Pulmonary artery endothelial cell (primary cell): ENCODE results near the gene MED14. TPM values are rescaled to one million over a fixed set of nuclear protein-coding genes. Genes with fewer than 3 reads are reported as not detected.
"Not testable (repeated sequence)": the region's sequence is repeated elsewhere in the genome, so short reads cannot be mapped to it uniquely, and the experiment has no call there.

Experiments used
- DNase-seq: peaks from one replicate; pipeline ENCODE4 v3.0.0-alpha.2; 2011; ENCODE audit warnings: low read depth, low spot score
- total RNA-seq: library from RNA; depleted of rRNA; stranded (reverse); fragments of >200 nt; gene quantifications from 2 replicates; pipeline ENCODE4 v1.2.3, GENCODE V29; 2014

The MED14 gene
- total RNA-seq: 14.6 and 16.6 TPM in 2 replicates

DNA sequence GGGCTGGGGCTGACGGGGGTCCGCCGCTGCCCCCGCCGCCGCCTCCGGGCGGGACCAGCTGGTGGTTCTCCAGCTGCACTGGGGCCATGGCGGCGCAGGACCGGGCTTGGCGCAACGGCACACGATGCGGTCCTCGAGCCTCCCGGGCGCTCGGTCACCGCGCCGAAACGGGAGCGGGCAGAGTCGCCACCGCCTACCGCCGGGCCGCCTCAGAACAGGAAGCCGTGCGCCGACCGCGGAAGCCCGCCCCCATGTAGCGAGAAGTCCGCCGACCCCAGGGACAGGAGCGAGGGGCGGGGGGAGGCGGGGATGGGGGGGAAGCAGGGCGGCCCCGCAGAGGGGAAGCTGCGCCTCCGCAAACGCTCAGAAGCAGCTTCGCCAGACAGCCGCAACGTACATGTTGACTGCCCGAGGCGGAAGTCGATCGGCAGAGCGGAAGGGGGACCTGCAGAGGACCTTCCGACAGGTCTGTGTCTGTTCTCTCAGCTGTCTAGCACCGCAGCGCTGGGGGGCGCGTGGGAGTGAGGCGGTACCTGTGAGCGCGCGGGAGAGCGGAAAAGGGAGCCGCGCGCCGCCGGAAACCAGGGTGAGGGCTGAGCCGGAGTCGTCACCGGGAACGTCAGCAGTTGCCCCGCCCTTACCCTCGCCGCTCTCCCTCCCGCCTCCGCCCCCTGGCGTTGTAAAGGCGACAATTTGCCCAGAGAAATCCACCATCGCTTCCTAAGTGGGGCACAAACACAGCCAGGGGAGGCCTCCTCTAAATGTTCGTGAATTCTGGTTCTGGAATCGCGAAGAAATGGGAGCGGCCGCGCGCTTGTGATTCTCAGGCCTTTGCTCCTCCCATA is at the start of gene MED14:
MED14 (minus strand) TSS at position 218 of the 845 bp plus-strand sequence; CDS start at position 88, 130 bp downstream.
- peak; percentile 50 for DNase-seq

- DNase-seq: no peak
Measured at GRCh38 chrX:40784516-40785151, 49.3 kb upstream of the MED14 start.

- not testable (repeated sequence) for DNase-seq
Measured at GRCh38 chrX:40782644-40783259, 47.4 kb upstream of the MED14 start.

- no peak for DNase-seq
Measured at GRCh38 chrX:40780951-40781350, 45.6 kb upstream of the MED14 start.

DNA sequence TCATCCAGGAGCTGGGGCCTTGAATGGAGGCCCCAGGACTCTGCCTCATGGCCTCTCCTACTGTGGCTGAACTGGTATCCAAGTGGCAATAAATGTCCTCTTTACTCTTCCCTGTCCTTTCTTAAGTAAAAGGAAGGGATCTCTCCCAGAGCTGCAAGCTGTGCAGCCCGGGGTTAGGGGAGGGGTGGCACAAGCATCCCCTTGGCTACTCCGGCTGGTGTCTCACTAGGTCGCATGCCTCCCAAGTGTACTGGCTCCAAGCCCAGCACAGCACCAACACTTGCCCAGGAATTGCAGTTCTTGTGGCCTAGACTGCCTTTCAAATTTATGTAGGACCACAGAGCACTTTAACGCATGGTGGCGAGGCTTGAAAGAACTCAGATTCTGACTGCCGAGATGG is 44.7 kb upstream of the MED14 start:
- DNase-seq: no peak

DNA sequence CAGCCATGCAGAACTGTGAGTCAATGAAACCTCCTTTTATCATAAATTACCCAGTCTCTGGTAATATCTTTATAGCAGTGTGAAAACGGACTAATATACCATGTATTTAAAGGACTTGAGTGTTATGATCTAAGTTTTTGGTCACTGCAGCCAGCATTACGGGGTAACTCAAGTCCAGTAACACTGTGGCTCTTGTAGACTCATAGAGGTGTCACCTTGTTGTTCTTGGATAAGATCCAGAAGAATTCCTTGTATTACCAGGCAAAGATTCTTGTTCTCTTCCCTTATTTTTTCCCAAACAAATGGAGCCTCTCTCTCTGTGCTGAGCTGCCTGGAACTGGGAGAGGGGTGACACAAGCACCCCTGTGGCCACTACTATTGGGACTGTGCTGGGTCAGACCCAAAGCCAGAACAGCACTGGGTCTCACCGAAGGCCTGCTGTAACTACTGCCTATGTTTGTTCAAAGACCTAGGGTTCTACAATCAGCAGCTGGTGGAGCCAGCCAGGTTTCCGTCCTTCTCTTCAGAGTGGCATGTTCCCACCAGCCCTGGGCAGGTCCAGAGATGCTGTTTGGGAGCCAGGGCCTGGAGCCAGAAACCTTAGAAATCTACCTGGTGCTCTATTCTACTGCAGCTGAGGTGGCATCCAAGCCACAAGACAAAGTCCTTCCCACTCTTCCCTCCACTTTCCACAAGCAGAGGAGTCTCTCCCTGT is 43.7 kb upstream of the MED14 start:
- DNase-seq: no peak

DNA sequence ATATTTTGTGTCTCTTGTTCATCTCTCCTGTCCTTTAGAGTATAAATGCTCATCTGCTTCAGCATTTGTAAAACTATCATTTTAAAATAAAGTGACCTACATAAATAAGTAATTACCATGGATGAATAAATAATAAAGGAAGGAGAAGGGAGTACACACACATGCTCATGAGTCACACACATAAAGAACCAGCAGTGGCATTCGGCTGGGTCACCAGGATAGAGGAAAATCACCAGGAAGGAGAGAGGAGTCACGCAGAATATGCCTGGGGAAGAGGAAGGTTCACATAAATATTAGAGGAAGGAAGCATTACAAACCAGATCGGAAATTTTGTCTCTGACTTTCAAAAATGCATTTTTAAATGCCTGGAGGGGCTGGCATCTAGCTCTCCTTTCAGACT is 38.5 kb upstream of the MED14 start:
- DNase-seq: peak; percentile 52

GRCh38 chrX:40773188-40773587 is 37.8 kb upstream of the MED14 start:
- no peak for DNase-seq

GRCh38 chrX:40772290-40772689 is 36.9 kb upstream of the MED14 start:
- DNase-seq: no peak

- DNase-seq: no peak
Measured at GRCh38 chrX:40761762-40762161, 26.4 kb upstream of the MED14 start.

- DNase-seq: no peak
Measured at GRCh38 chrX:40759374-40759773, 24.0 kb upstream of the MED14 start.

DNA sequence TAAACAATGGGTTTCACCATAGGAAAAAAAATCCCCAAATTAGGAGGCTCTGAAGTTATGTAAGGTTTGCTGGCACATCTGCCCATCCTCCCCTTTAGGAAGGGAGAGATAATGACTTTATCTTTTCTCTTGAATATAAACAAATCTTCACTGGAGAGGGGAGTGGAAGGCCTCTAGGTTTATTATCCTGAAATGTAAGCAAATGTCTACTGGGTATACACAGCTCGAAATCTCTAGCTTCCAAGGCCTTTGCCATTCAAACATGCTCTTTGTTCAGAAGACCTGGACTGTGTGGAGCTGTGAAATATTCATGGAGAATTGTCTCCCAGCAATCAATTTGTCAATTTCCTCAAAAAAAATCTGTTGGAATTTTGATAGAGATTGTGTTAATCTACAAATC is 21.7 kb upstream of the MED14 start:
- DNase-seq: no peak

DNA sequence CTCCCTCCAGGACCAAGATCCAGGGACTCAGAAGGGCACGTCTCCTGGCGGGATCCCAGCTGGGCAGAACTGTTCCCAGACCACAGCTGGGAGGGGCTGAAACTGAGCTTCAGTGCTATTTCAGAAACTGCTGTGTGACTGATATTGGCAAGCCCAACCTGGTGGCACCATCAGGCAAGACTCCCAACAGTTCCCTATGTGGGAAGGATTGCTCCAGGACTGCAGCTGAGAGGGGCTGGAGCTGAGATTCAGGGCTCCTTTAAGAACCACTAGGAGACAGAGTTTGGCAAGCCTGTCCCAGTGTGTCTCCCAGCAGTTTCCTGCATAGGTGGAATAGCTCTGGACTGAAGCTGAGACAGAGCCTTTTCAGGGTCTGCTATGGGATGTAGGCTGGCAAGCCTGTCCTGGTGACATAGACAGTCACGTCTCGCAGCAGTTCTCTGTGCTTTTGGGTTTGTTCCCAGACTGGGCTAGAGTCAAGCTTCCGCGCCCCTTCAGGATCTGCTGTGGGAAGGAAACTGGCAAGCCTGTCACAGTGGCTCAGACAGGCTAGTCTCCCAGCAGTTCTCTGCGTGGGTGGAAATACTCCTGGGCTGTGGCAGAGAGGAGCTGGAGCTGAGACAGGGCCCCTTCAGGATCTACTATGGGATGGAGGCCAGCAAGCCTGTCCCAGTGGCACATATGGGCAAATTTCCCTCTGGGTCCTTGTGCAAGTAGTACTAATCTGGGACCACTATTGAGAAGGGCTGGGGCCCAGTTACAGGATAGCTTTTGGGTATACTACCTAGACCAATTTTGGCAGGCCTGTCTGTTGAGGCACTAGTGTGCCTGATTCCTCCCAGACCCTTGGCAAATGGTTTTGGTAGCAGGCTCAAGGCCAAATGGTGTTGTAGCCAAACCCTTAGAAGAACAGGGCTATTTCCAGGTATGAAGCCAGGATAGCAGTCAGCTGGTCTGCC is 20.2 kb upstream of the MED14 start:
- DNase-seq: no peak

- DNase-seq: no peak
Measured at GRCh38 chrX:40749681-40750494, 14.5 kb upstream of the MED14 start.

DNA sequence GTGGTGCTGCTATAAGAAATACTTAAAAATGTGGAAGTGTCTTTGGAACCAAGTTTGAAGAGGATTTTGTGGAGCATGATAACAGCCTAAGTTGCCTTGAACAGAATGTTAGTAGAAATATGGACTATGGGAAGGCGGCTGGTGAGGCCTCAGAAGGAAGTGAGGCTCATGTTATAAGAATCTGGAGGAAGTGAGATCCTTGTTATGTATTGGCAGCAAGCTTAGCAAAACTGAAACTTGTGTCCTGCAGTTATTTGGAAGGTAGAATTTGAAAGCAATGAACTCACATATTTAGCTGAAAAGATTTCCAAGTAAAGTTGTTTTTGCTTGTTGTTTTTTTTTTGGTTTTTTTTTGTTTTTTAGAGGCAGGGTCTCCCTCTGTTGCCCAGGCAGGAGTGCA is 13.6 kb upstream of the MED14 start:
- DNase-seq: no peak

- DNase-seq: no peak
Measured at GRCh38 chrX:40746521-40746920, 11.2 kb upstream of the MED14 start.

- no peak for DNase-seq
Measured at GRCh38 chrX:40736170-40736505, 796 bp upstream of the MED14 start.

GRCh38 chrX:40734971-40735324 is 394 bp downstream of the MED14 start:
- DNase-seq: no peak

GRCh38 chrX:40733706-40734105 is 1.6 kb downstream of the MED14 start:
- DNase-seq: no peak

DNA sequence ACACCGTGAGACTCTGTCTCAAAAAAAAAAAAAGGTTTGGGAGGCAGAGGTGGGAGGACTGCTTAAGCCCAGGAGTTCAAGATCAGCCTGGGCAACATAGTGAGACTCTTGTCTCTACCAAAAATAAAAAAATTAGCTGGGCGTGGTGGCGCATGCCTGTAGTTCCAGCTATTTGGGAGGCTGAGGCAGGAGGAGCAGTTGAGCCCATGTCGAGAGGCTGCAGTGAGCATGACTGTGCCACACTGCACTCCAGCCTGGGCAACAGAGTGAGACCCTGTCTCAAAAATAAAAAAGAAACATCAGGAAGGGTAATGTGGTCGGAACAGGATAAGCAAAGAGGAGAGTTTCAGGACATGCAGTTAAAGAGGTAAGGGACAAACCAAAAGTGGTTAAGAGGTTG is 2.8 kb downstream of the MED14 start:
- not testable (repeated sequence) for DNase-seq
